H9 (cell line): ENCODE data around the gene ANTXR2. TPM values are rescaled to one million over a fixed set of nuclear protein-coding genes. Genes with fewer than 3 reads are reported as not detected.

ENCODE experiments used
- DNase-seq: peaks from one replicate; pipeline ENCODE4 v3.0.0-alpha.2; 2017
- H2AFZ ChIP-seq: one replicate; pipeline ENCODE4 v1.6.1; 2013; ENCODE audit warnings: mild to moderate bottlenecking, low read length, control low read depth, moderate library complexity
- H2AK5ac ChIP-seq: 2 replicates; pipeline ENCODE4 v1.6.1; 2013; ENCODE audit warnings: low read length, control low read depth, mixed read lengths; ENCODE audit not compliant: insufficient read length
- H2BK120ac ChIP-seq: one replicate; pipeline ENCODE4 v1.6.1; 2013; ENCODE audit warnings: low read depth, mild to moderate bottlenecking, low read length, control low read depth, inconsistent platforms; ENCODE audit not compliant: poor library complexity, severe bottlenecking
- H2BK12ac ChIP-seq: 2 replicates; pipeline ENCODE4 v1.6.1; 2013; ENCODE audit warnings: low read length, control low read depth, mixed read lengths, low read depth; ENCODE audit not compliant: insufficient read length
- H2BK15ac ChIP-seq: 2 replicates; pipeline ENCODE4 v1.6.1; 2013; ENCODE audit warnings: low read depth, low read length, control low read depth
- H2BK20ac ChIP-seq: one replicate; pipeline ENCODE4 v1.6.1; 2013; ENCODE audit warnings: low read depth, mild to moderate bottlenecking, low read length, control low read depth, inconsistent platforms; ENCODE audit not compliant: poor library complexity, severe bottlenecking
- H2BK5ac ChIP-seq: 2 replicates; pipeline ENCODE4 v1.6.1; 2013; ENCODE audit warnings: low read length, control low read depth, mixed read lengths; ENCODE audit not compliant: insufficient read length
- H3K14ac ChIP-seq: 2 replicates; pipeline ENCODE4 v1.6.1; 2013; ENCODE audit warnings: low read length, control low read depth; ENCODE audit not compliant: insufficient read depth
- H3K18ac ChIP-seq: 2 replicates; pipeline ENCODE4 v1.6.1; 2013; ENCODE audit warnings: low read depth, mild to moderate bottlenecking, mixed read lengths, low read length, control low read depth; ENCODE audit not compliant: insufficient read length
- H3K23ac ChIP-seq: 2 replicates; pipeline ENCODE4 v1.6.1; 2013; ENCODE audit warnings: low read length, control low read depth, mixed read lengths, low read depth; ENCODE audit not compliant: insufficient read length
- H3K23me2 ChIP-seq: 2 replicates; pipeline ENCODE4 v1.6.1; 2013; ENCODE audit warnings: low read depth, mild to moderate bottlenecking, mixed read lengths, low read length, control low read depth; ENCODE audit not compliant: insufficient read length, poor library complexity, severe bottlenecking
- H3K27ac ChIP-seq: 2 replicates; pipeline ENCODE4 v1.5.1; 2013; ENCODE audit warnings: low read length, control low read depth, mixed read lengths, low read depth; ENCODE audit not compliant: insufficient read length
- H3K27me3 ChIP-seq: 2 replicates; pipeline ENCODE4 v1.6.1; 2013; ENCODE audit warnings: low read length, control low read depth, inconsistent platforms; ENCODE audit not compliant: insufficient read depth
- H3K4ac ChIP-seq: 2 replicates; pipeline ENCODE4 v1.6.1; 2013; ENCODE audit warnings: low read depth, mild to moderate bottlenecking, control low read depth, inconsistent platforms, low read length, moderate library complexity
- H3K4me1 ChIP-seq: 2 replicates; pipeline ENCODE4 v1.6.1; 2013; ENCODE audit warnings: low read length, control low read depth, inconsistent platforms; ENCODE audit not compliant: insufficient read depth
- H3K4me2 ChIP-seq: 2 replicates; pipeline ENCODE4 v1.6.1; 2013; ENCODE audit warnings: low read length, control low read depth, mixed read lengths; ENCODE audit not compliant: insufficient read length, insufficient read depth
- H3K56ac ChIP-seq: 2 replicates; pipeline ENCODE4 v1.6.1; 2013; ENCODE audit warnings: low read depth, mild to moderate bottlenecking, mixed read lengths, low read length, control low read depth; ENCODE audit not compliant: insufficient read length
- H3K79me1 ChIP-seq: 2 replicates; pipeline ENCODE4 v1.6.1; 2013; ENCODE audit warnings: low read depth, mild to moderate bottlenecking, moderate library complexity, low read length, control low read depth, inconsistent platforms; ENCODE audit not compliant: insufficient read depth, poor library complexity, severe bottlenecking
- H3K79me2 ChIP-seq: 2 replicates; pipeline ENCODE4 v1.6.1; 2013; ENCODE audit warnings: low read length, control low read depth, inconsistent platforms; ENCODE audit not compliant: insufficient read depth
- H3K9ac ChIP-seq: 2 replicates; pipeline ENCODE4 v1.6.1; 2013; ENCODE audit warnings: low read length, control low read depth, mixed read lengths; ENCODE audit not compliant: insufficient read length; ENCODE audit errors: extremely low read depth
- H3K9me3 ChIP-seq: one replicate; pipeline ENCODE4 v1.6.1; 2013; ENCODE audit warnings: low read depth, low read length, inconsistent platforms; ENCODE audit not compliant: control insufficient read depth
- H3T11ph ChIP-seq: one replicate; pipeline ENCODE4 v1.6.1; 2013; ENCODE audit warnings: mild to moderate bottlenecking, low read length, control low read depth, inconsistent platforms
- H4K20me1 ChIP-seq: one replicate; pipeline ENCODE4 v1.6.1; 2013; ENCODE audit not compliant: control insufficient read depth, insufficient read length, insufficient read depth
- H4K5ac ChIP-seq: 2 replicates; pipeline ENCODE4 v1.6.1; 2013; ENCODE audit warnings: low read depth, mild to moderate bottlenecking, mixed read lengths, low read length, control low read depth; ENCODE audit not compliant: insufficient read length
- H4K8ac ChIP-seq: replicated peaks from 2 replicates; pipeline ENCODE4 v1.6.1; 2013; ENCODE audit warnings: low read length, control low read depth, mixed read lengths, low read depth; ENCODE audit not compliant: insufficient read length
- H4K91ac ChIP-seq: 2 replicates; pipeline ENCODE4 v1.6.1; 2013; ENCODE audit warnings: low read depth, mild to moderate bottlenecking, moderate library complexity, mixed read lengths, low read length, control low read depth; ENCODE audit not compliant: insufficient read length
- H3K27ac Mint-ChIP-seq, 3 experiments: 2 replicates in 2 of 3; 3 replicates in 1 of 3; pipeline ENCODE4 v1.8.0; 2020 to 2021; ENCODE audit warnings: mixed read lengths in 3 of 3, mild to moderate bottlenecking in 1 of 3, moderate library complexity in 1 of 3
- H3K27me3 Mint-ChIP-seq: 2 replicates; pipeline ENCODE4 v1.8.0; 2021; ENCODE audit warnings: low read depth, mild to moderate bottlenecking, moderate library complexity, mixed read lengths
- H3K36me3 Mint-ChIP-seq, 3 experiments: 2 replicates in 2 of 3; 3 replicates in 1 of 3; pipeline ENCODE4 v1.8.0; 2020 to 2021; ENCODE audit warnings: low read depth in 3 of 3, mixed read lengths in 3 of 3; ENCODE audit not compliant: insufficient read depth in 1 of 3
- H3K4me1 Mint-ChIP-seq, 2 experiments: 2 replicates each; pipeline ENCODE4 v1.8.0; 2020; ENCODE audit warnings: mixed read lengths in 2 of 2
- H3K4me3 Mint-ChIP-seq, 2 experiments: 2 replicates in 1 of 2; 3 replicates in 1 of 2; pipeline ENCODE4 v1.8.0; 2020 to 2021; ENCODE audit warnings: mild to moderate bottlenecking in 2 of 2, mixed read lengths in 2 of 2, moderate library complexity in 1 of 2
- H3K9me3 Mint-ChIP-seq, 2 experiments: 2 replicates in 1 of 2; 3 replicates in 1 of 2; pipeline ENCODE4 v1.8.0; 2020; ENCODE audit warnings: mild to moderate bottlenecking in 2 of 2, mixed read lengths in 2 of 2, moderate library complexity in 1 of 2
- CTCF ChIP-seq: fragments of 200-600 bp; sonication (generic); conservative IDR thresholded peaks from 3 replicates; pipeline ENCODE4 v1.8.0; 2021; ENCODE audit warnings: antibody characterized with exemption, mild to moderate bottlenecking
- WGBS: extraction: QIAGEN DNeasy Blood & Tissue Kit; methylation state at CpG from one replicate; pipeline ENCODE4 v1.1.7; 2013; ENCODE audit warnings: missing lambda C conversion rate, low lambda C conversion rate, mixed read lengths; ENCODE audit not compliant: insufficient read length; ENCODE audit errors: extremely low coverage; 5-methylcytosine and 5-hydroxymethylcytosine counted together
- total RNA-seq: library from RNA; stranded (reverse); gene quantifications from 2 replicates; pipeline ENCODE4 v1.2.1, GENCODE V29; 2021

Gene ANTXR2
- total RNA-seq, 1 experiment from 2014 or later: 4.7 TPM

DNA sequence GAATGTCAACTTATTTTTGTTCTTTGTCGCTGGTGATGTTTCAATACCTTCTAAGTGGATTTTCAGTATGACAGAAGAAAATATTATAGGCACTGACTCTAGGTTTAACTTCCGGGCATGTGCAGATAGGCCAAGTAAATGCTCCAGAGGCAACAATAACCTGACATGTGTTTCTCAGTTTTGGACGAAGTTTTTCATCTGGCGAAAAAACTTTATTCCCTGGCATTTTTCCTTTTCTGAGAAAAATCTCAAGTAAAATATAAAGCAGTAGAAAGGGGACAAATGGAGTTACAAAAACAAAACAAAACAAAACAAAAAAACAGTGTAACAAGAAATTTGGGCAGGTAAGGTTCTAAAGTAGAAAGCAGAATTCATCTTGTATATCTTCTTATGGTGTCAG lies 173.5 kb downstream of the ANTXR2 start:
- WGBS: no CpG with 5 or more reads among the region's 4 CpGs
- H3K9me3 Mint-ChIP-seq: peaks cover 2 to 5% of the 10 kb centered on the region in 2 experiments; a peak in 3 of 5 replicates
- H3K4ac ChIP-seq: no peak overlapping the region

More for the DNA sequence above, 173.5 kb downstream of the ANTXR2 start:
- Histone ChIP-seq H3K9ac (no peak overlapping the region), H4K8ac (no peak overlapping the region), H3K27ac (no peak overlapping the region), H3K27me3 (no peaks in the 10 kb centered on the region), H2BK15ac (no peak overlapping the region), H3K79me1 (no peaks in the 10 kb centered on the region), H3K14ac (no peak overlapping the region), H3K23me2 (no peaks in the 10 kb centered on the region), H4K20me1 (no peaks in the 10 kb centered on the region), H3K4me2 (no peak overlapping the region), H3K56ac (no peak overlapping the region), H3K18ac (no peak overlapping the region), H3T11ph (no peak overlapping the region), H4K5ac (no peak overlapping the region), H2BK120ac (no peak overlapping the region), H3K9me3 (no peaks in the 10 kb centered on the region), H2BK5ac (no peak overlapping the region), H3K23ac (no peak overlapping the region), H2AK5ac (no peak overlapping the region), H2AFZ (no peak overlapping the region), H3K79me2 (no peaks in the 10 kb centered on the region), H4K91ac (no peak overlapping the region), H2BK12ac (no peak overlapping the region), H2BK20ac (no peak overlapping the region), H3K4me1 (no peaks in the 10 kb centered on the region)
- Mint-ChIP-seq H3K36me3 (peaks cover 0 to 5% (median 2%) of the 10 kb centered on the region in 3 experiments; a peak in 2 of 7 replicates), H3K4me1 (peaks cover 0 to 3% of the 10 kb centered on the region in 2 experiments; a peak in 1 of 4 replicates), H3K4me3 (no peak overlapping the region), H3K27me3 (no peaks in the 10 kb centered on the region), H3K27ac (no peak overlapping the region)
- no peak for DNase-seq
- no peak for TF ChIP-seq CTCF
